ENCODE data around the gene KAT7.

The KAT7 gene

GRCh38 chr17:49832840-49833599 is 44.5 kb downstream of the KAT7 start:
- TF ChIP-seq CTCF (conservative IDR thresholded peaks at IDR 0.05; ENCODE audit: low read depth, low read length): no peak
- DNase-seq (ENCODE audit: low read depth): no peak
- H3K4me3 ChIP-seq (ENCODE audit: low read depth, low read length): no peak overlapping the region

GRCh38 chr17:49834118-49834743 is 45.8 kb downstream of the KAT7 start:
- no peak for TF ChIP-seq CTCF (conservative IDR thresholded peaks at IDR 0.05; ENCODE audit: low read depth, low read length)
- no peak overlapping the region for H3K4me3 ChIP-seq (ENCODE audit: low read depth, low read length)
- DNase-seq (ENCODE audit: low read depth): peak; percentile 55

GRCh38 chr17:49835472-49835871 is 47.0 kb downstream of the KAT7 start:
- DNase-seq (ENCODE audit: low read depth): no peak

GRCh38 chr17:49836111-49837030 is 47.9 kb downstream of the KAT7 start:
- DNase-seq (ENCODE audit: low read depth): peak; percentile 62
- no peak overlapping the region for H3K4me3 ChIP-seq (ENCODE audit: low read depth, low read length)
- no peak for TF ChIP-seq CTCF (conservative IDR thresholded peaks at IDR 0.05; ENCODE audit: low read depth, low read length)

More at GRCh38 chr17:49835472-49835871, 47.0 kb downstream of the KAT7 start:
- no peak overlapping the region for H3K4me3 ChIP-seq (ENCODE audit: low read depth, low read length)
- TF ChIP-seq CTCF (conservative IDR thresholded peaks at IDR 0.05; ENCODE audit: low read depth, low read length): no peak

- H3K4me3 ChIP-seq (ENCODE audit: low read depth, low read length): no peak overlapping the region
- TF ChIP-seq CTCF (conservative IDR thresholded peaks at IDR 0.05; ENCODE audit: low read depth, low read length): no peak
- DNase-seq (ENCODE audit: low read depth): no peak
Observed at GRCh38 chr17:49839455-49839854, 51.0 kb downstream of the KAT7 start.

- DNase-seq (ENCODE audit: low read depth): no peak
- peak; percentile 25 for TF ChIP-seq CTCF (conservative IDR thresholded peaks at IDR 0.05; ENCODE audit: low read depth, low read length)
- H3K4me3 ChIP-seq (ENCODE audit: low read depth, low read length): no peak overlapping the region
Observed at GRCh38 chr17:49841548-49841947, 53.1 kb downstream of the KAT7 start.

Measured in choroid plexus epithelial cell (primary cell).